Uterus (tissue), 4 donors: Measurements from ENCODE around the gene NUTF2. TPM values are rescaled to one million over a fixed set of nuclear protein-coding genes. Genes with fewer than 3 reads are reported as not detected.

ENCODE experiments used
- DNase-seq, 2 donors: peaks; one replicate each; pipeline ENCODE4 v3.0.0-alpha.2; 2019 to 2020
- H3K27ac ChIP-seq, 2 donors: fragments of 200-600 bp; sonication (generic); 1 replicate in 1 of 2; 2 replicates in 1 of 2; pipeline ENCODE4 v1.5.1; 2016 to 2018
- H3K27me3 ChIP-seq, 2 donors: fragments of 200-600 bp; sonication (generic); one replicate each; pipeline ENCODE4 v1.5.1; 2018 to 2019; ENCODE audit warnings: control low read depth in 1 of 2
- H3K36me3 ChIP-seq, 2 donors: fragments of 200-600 bp; sonication (generic); one replicate each; pipeline ENCODE4 v1.5.1; 2019; ENCODE audit warnings: control low read depth in 1 of 2
- H3K4me1 ChIP-seq, 2 donors: fragments of 200-600 bp; sonication (generic); one replicate each; pipeline ENCODE4 v1.5.1; 2018 to 2019; ENCODE audit warnings: control low read depth in 1 of 2
- H3K4me3 ChIP-seq, 2 donors: fragments of 200-600 bp; sonication (generic); 1 replicate in 1 of 2; 2 replicates in 1 of 2; pipeline ENCODE4 v1.5.1; 2018 to 2019; ENCODE audit warnings: mild to moderate bottlenecking in 1 of 2
- H3K9me3 ChIP-seq, 2 donors: fragments of 200-600 bp; sonication (generic); one replicate each; pipeline ENCODE4 v1.5.1; 2019; ENCODE audit warnings: control low read depth in 1 of 2
- POLR2A ChIP-seq, 2 donors: fragments of 450-650 bp; IDR thresholded peaks; one replicate each; pipeline ENCODE4 v1.6.1; 2016; ENCODE audit warnings: antibody characterized with exemption in 2 of 2, mild to moderate bottlenecking in 1 of 2, moderate library complexity in 1 of 2
- intact Hi-C: fragments of 100-400 bp; cut with DNase I; formaldehyde crosslinking; loops from one replicate; pipeline ENCODE4 v1.15.1; 2023; ENCODE audit warnings: low total_unique reads
- total RNA-seq, 4 donors: library from RNA; depleted of rRNA in 3 of 4; stranded (reverse); fragments of >200 nt in 3 of 4; gene quantifications; one replicate each; pipeline versions ENCODE4 v1.1.0 to v1.2.4, GENCODE V29; 2014 to 2023
- TF ChIP-seq, protein P1 (sequence below), 4 experiments: fragments of 200-600 bp in 2 of 4; fragments of 450-650 bp in 2 of 4; sonication (generic) in 2 of 4; IDR thresholded peaks; one replicate each; pipeline ENCODE4 v1.5.1; 2016 to 2019; ENCODE audit warnings: antibody characterized with exemption in 4 of 4, mild to moderate bottlenecking in 2 of 4, moderate library complexity in 1 of 4
- donor health status: DM: yes; HTN: yes; CAD: no.

Gene NUTF2
- total RNA-seq, 4 donors from 2014 or later = 43.8 to 76.1 (median 65.4) TPM

DNA sequence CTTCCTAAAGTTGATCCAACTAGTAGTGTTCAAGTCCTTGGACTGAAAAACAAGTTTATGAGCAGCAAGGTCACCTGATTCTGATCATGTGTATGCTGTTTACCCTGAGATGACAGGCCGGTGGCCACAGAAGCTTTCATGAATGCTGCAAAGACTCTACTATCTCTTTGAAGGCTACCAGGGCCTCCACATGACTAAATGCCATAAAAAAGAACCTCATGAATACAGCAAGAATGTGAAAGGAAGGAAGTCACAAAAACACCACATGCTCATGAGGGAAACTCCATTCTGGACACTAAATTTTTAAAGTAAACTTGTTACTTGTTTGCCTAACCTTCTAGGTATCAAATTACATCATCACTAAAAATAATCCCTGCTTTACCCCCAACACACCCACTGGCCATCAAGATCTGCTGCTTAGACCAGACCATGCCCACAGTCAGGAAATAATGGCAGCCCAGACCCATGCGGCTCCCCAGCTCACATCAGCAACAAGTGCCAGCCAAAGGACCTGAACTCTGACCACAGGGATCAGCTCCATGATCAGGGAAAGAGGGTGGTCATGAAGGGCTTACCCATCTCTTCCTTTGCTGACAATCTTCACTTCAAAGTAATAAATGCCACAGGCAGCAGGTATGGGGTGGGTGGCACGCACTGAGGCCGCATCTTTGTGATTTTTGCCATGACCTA lies 41.7 kb upstream of the NUTF2 start:
- no peak for DNase-seq
- Histone ChIP-seq H3K4me3 (peak overlapping the region in 1 of 2 donors; percentile 89), H3K27me3 (no peaks in the 10 kb centered on the region), H3K36me3 (no peaks in the 10 kb centered on the region), H3K4me1 (no peaks in the 10 kb centered on the region), H3K27ac (no peak overlapping the region), H3K9me3 (no peaks in the 10 kb centered on the region)
- intact Hi-C loops = no loop called here
- TF ChIP-seq POLR2A (IDR thresholded peaks at IDR 0.05) = no peak
- TF ChIP-seq, protein P1, sequence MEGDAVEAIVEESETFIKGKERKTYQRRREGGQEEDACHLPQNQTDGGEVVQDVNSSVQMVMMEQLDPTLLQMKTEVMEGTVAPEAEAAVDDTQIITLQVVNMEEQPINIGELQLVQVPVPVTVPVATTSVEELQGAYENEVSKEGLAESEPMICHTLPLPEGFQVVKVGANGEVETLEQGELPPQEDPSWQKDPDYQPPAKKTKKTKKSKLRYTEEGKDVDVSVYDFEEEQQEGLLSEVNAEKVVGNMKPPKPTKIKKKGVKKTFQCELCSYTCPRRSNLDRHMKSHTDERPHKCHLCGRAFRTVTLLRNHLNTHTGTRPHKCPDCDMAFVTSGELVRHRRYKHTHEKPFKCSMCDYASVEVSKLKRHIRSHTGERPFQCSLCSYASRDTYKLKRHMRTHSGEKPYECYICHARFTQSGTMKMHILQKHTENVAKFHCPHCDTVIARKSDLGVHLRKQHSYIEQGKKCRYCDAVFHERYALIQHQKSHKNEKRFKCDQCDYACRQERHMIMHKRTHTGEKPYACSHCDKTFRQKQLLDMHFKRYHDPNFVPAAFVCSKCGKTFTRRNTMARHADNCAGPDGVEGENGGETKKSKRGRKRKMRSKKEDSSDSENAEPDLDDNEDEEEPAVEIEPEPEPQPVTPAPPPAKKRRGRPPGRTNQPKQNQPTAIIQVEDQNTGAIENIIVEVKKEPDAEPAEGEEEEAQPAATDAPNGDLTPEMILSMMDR (IDR thresholded peaks at IDR 0.05) = no peak

DNA sequence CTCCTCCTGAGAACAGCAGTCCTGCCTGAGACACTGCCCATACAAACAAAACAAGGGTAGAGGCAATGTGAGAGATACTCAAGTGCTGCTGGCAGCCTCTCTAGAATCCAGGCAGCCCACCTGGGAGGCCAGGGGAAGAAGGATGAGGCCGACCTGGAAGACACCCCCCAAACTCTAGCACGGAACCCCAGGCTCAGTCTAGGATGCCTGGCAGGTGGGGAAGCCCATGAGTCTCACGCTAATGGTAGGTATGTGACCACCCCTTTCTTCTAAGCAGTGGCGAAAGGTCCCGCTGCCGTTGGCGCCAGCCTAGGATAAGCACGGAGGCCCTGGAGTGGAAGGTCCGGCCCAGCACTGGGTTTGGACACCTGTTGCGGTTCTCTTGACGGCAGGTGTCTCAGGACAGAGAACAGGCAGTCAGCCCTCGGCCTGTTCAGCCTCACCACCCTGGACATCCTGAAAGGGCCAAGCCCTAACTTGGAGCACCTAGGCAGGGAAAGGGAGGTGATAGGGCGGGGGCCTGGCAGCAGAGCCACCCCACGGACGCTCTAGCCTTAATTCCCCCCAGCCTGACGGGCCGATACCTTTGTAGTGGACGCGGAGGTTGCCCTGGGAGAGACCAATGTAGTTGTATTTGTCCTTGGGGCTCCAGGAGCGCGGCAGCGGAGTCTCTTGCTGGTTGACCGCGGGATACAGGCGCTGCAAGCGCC lies 40.9 kb upstream of the NUTF2 start:
- no peaks in the 10 kb centered on the region for H3K27me3 ChIP-seq
- H3K27ac ChIP-seq = peak overlapping the region; percentile 79 to 87
- intact Hi-C loops = no loop called here
- peak overlapping the region; percentile 83 to 89 for H3K4me3 ChIP-seq
- H3K9me3 ChIP-seq = no peaks in the 10 kb centered on the region
- no peak for TF ChIP-seq POLR2A (IDR thresholded peaks at IDR 0.05)
- TF ChIP-seq, protein P1 (IDR thresholded peaks at IDR 0.05) = no peak
- no peaks in the 10 kb centered on the region for H3K4me1 ChIP-seq
- H3K36me3 ChIP-seq = no peaks in the 10 kb centered on the region
- DNase-seq = peak in 1 of 2 donors; percentile 25

DNA sequence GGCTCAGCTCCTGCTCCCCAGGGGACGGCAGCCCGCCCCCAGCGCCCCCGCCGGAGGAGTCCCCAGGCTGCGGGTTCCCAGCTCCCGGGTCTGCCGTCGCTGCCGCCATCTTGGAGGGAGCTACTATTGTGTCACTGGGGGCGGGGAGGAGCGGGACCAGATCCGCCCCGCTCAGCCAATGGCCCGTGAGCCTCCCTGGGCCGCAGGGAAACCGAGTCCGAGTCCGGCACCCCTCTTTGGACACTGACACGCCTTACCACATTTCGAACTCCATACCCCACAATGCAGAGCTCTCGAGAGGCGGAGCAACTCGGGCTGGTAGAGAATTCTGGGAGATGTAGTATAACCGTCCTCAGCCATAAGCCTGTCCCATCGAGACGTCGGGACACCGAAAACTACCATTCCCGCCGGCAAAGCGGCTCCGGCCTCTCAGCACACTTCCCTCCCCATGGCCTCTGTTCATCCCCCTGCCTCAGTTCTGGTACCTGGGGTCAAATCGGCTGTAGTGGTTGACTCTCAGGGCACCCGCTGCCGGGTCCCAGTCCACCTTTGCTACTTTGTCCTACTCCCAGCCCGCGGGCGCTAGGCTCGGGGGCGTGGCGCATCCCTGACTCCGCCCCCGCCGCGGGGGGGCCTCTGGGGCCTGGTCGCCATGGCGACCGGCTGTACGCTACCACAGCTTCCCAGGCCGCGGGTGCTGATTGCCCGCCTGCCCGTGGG lies 40.1 kb upstream of the NUTF2 start, which contains the start of the genes RANBP10 and TSNAXIP1:
Gene RANBP10 (minus strand): TSS at position 133 of the 720 bp plus-strand sequence. CDS start 24 bp downstream, at position 109.
Gene TSNAXIP1 (plus strand): TSS at position 462 of the 720 bp plus-strand sequence. CDS start 261 bp downstream, outside the sequence.
- TF ChIP-seq, protein P1 (IDR thresholded peaks at IDR 0.05) = no peak
- TF ChIP-seq POLR2A (IDR thresholded peaks at IDR 0.05) = peak; percentile 80 to 87
- Histone ChIP-seq H3K36me3 (no peaks in the 10 kb centered on the region), H3K9me3 (no peaks in the 10 kb centered on the region), H3K4me3 (peak within 1 kb of the TSS; percentile 83 to 89), H3K27me3 (no peaks in the 10 kb centered on the region), H3K27ac (peak within 1 kb of the TSS; percentile 79 to 87), H3K4me1 (no peaks in the 10 kb centered on the region)
- DNase-seq = peak; percentile 96 to 98
- intact Hi-C loops = no loop called here

DNA sequence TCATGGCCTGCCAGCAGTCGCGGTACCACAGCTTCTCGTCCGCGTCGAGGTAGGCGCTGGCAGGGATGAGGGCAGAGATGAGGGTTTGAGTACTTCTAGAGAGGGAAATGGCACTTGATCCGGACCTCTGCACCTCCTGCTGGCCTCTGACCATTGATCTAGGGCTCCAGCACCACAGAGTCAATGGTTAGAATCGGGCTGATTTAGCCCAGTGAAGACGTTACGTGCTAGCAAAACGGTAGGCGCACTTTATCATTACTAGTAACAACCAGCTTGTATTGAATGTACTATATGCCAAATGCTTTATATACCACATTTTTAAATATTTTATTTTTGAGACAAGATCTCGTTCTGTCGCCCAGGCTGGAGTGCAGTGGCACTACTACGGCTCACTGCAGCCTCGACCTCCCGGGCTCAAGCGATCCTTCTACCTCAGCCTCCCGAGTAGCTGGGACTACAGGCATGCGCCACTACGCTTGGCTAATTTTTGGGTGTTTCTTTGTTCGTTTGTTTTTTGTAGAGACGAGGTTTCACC lies 39.5 kb upstream of the NUTF2 start:
- Histone ChIP-seq H3K9me3 (no peaks in the 10 kb centered on the region), H3K27ac (peak overlapping the region; percentile 77 to 85), H3K4me1 (no peaks in the 10 kb centered on the region), H3K36me3 (no peaks in the 10 kb centered on the region), H3K27me3 (no peaks in the 10 kb centered on the region), H3K4me3 (peak overlapping the region; percentile 83 to 89)
- intact Hi-C loops = no loop called here
- no peak for TF ChIP-seq POLR2A (IDR thresholded peaks at IDR 0.05)
- TF ChIP-seq, protein P1 (IDR thresholded peaks at IDR 0.05) = peak in 2 of 4 experiments; percentile 5 to 13
- DNase-seq = no peak
